Measurements from ENCODE around the gene RHO.

The RHO gene

GRCh38 chr3:129563850-129564535 is 35.6 kb downstream of the RHO start:
- no peak overlapping the region for H3K4me2 ChIP-seq (ENCODE audit: low read depth, low read length)
- H3K9ac ChIP-seq (ENCODE audit: low read length): no peak overlapping the region

GRCh38 chr3:129564981-129565644 is 36.7 kb downstream of the RHO start:
- no peaks in the 10 kb centered on the region for H3K36me3 ChIP-seq (replicated peaks; ENCODE audit: insufficient read depth, low read length)
- no peaks in the 10 kb centered on the region for H3K79me2 ChIP-seq (ENCODE audit: low read length)
- H3K4me2 ChIP-seq (ENCODE audit: low read depth, low read length): no peak overlapping the region
- H4K20me1 ChIP-seq (ENCODE audit: insufficient read depth, low read length): no peaks in the 10 kb centered on the region
- TF ChIP-seq EZH2phosphoT487 (IDR thresholded peaks at IDR 0.05; ENCODE audit: low read length) (no peak), EZH2 (optimal IDR thresholded peaks at IDR 0.05; ENCODE audit: low read depth, low read length) (no peak)
- TF ChIP-seq, protein P1, sequence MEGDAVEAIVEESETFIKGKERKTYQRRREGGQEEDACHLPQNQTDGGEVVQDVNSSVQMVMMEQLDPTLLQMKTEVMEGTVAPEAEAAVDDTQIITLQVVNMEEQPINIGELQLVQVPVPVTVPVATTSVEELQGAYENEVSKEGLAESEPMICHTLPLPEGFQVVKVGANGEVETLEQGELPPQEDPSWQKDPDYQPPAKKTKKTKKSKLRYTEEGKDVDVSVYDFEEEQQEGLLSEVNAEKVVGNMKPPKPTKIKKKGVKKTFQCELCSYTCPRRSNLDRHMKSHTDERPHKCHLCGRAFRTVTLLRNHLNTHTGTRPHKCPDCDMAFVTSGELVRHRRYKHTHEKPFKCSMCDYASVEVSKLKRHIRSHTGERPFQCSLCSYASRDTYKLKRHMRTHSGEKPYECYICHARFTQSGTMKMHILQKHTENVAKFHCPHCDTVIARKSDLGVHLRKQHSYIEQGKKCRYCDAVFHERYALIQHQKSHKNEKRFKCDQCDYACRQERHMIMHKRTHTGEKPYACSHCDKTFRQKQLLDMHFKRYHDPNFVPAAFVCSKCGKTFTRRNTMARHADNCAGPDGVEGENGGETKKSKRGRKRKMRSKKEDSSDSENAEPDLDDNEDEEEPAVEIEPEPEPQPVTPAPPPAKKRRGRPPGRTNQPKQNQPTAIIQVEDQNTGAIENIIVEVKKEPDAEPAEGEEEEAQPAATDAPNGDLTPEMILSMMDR (IDR thresholded peaks at IDR 0.05; ENCODE audit: low read length): no peak
- no peaks in the 10 kb centered on the region for H3K4me1 ChIP-seq (ENCODE audit: low read length)
- no peak overlapping the region for H3K4me3 ChIP-seq (ENCODE audit: low read length)
- no peaks in the 10 kb centered on the region for H3K9me3 ChIP-seq (replicated peaks; ENCODE audit: insufficient read depth, low read length)
- no peaks in the 10 kb centered on the region for H3K9me2 ChIP-seq (replicated peaks; ENCODE audit: insufficient read depth, low read length)
- no peak overlapping the region for H3K9ac ChIP-seq (ENCODE audit: low read length)
- no peak overlapping the region for H3K27ac ChIP-seq (ENCODE audit: low read length)
- no peak for DNase-seq
- no peaks in the 10 kb centered on the region for H3K27me3 ChIP-seq (replicated peaks; ENCODE audit: insufficient read depth, low read length)
- H2AFZ ChIP-seq (ENCODE audit: low read length): no peak overlapping the region
- H3F3A ChIP-seq (ENCODE audit: insufficient read depth, low read length): no peaks in the 10 kb centered on the region

More at GRCh38 chr3:129563850-129564535, 35.6 kb downstream of the RHO start:
- Histone ChIP-seq H3K27ac (ENCODE audit: low read length) (no peak overlapping the region), H3K4me3 (ENCODE audit: low read length) (no peak overlapping the region), H3K9me2 (replicated peaks; ENCODE audit: insufficient read depth, low read length) (no peaks in the 10 kb centered on the region), H4K20me1 (ENCODE audit: insufficient read depth, low read length) (no peaks in the 10 kb centered on the region), H2AFZ (ENCODE audit: low read length) (no peak overlapping the region), H3K27me3 (replicated peaks; ENCODE audit: insufficient read depth, low read length) (no peaks in the 10 kb centered on the region), H3K79me2 (ENCODE audit: low read length) (no peaks in the 10 kb centered on the region), H3K4me1 (ENCODE audit: low read length) (peaks cover 2% of the 10 kb centered on the region), H3F3A (ENCODE audit: insufficient read depth, low read length) (no peaks in the 10 kb centered on the region), H3K36me3 (replicated peaks; ENCODE audit: insufficient read depth, low read length) (no peaks in the 10 kb centered on the region), H3K9me3 (replicated peaks; ENCODE audit: insufficient read depth, low read length) (no peaks in the 10 kb centered on the region)
- TF ChIP-seq EZH2phosphoT487 (IDR thresholded peaks at IDR 0.05; ENCODE audit: low read length) (no peak), EZH2 (optimal IDR thresholded peaks at IDR 0.05; ENCODE audit: low read depth, low read length) (no peak)
- TF ChIP-seq, protein P1 (IDR thresholded peaks at IDR 0.05; ENCODE audit: low read length): no peak
- DNase-seq: no peak

GRCh38 chr3:129565902-129566301 is 37.5 kb downstream of the RHO start:
- no peaks in the 10 kb centered on the region for H3K36me3 ChIP-seq (replicated peaks; ENCODE audit: insufficient read depth, low read length)
- TF ChIP-seq, protein P1 (IDR thresholded peaks at IDR 0.05; ENCODE audit: low read length): no peak
- TF ChIP-seq EZH2 (optimal IDR thresholded peaks at IDR 0.05; ENCODE audit: low read depth, low read length) (no peak), EZH2phosphoT487 (IDR thresholded peaks at IDR 0.05; ENCODE audit: low read length) (no peak)
- no peak overlapping the region for H3K4me3 ChIP-seq (ENCODE audit: low read length)
- no peak overlapping the region for H3K9ac ChIP-seq (ENCODE audit: low read length)
- no peak overlapping the region for H3K27ac ChIP-seq (ENCODE audit: low read length)
- no peaks in the 10 kb centered on the region for H3K9me2 ChIP-seq (replicated peaks; ENCODE audit: insufficient read depth, low read length)
- no peaks in the 10 kb centered on the region for H3F3A ChIP-seq (ENCODE audit: insufficient read depth, low read length)
- no peaks in the 10 kb centered on the region for H3K27me3 ChIP-seq (replicated peaks; ENCODE audit: insufficient read depth, low read length)
- no peak overlapping the region for H2AFZ ChIP-seq (ENCODE audit: low read length)
- H4K20me1 ChIP-seq (ENCODE audit: insufficient read depth, low read length): no peaks in the 10 kb centered on the region
- no peak overlapping the region for H3K4me2 ChIP-seq (ENCODE audit: low read depth, low read length)
- DNase-seq: no peak
- no peaks in the 10 kb centered on the region for H3K9me3 ChIP-seq (replicated peaks; ENCODE audit: insufficient read depth, low read length)
- no peaks in the 10 kb centered on the region for H3K4me1 ChIP-seq (ENCODE audit: low read length)
- H3K79me2 ChIP-seq (ENCODE audit: low read length): no peaks in the 10 kb centered on the region

Measured in MM.1S (cell line).